Measurements from ENCODE around the gene HOXD9. TPM values are rescaled to one million over a fixed set of nuclear protein-coding genes. Genes with fewer than 3 reads are reported as not detected.

HOXD9 gene
- total and polyA plus RNA-seq, 9 donors: 0.75 to 8.8 (median 4.7) TPM

DNA sequence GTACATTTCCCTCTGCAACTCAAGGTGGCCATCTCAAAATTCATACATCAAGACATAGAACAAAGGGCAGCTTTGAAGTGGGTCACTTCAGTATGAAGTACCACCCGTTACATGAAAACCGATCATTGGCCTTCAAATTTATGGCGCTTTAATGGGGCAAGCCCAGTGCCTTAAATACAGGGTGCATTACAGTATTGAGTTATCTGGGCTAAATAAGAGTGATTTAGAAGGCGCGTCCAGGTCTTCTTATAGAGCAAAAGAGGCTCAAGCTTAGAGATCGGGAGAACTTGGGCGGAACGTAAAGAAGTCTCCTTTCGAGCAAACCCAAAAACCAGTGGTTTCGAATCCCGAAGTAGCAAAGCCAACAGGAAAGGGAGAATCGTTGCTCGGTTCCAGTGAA is 41.7 kb downstream of the HOXD9 start:
- Histone ChIP-seq H3K27me3 (ENCODE audit: control insufficient read depth, insufficient read depth, low read length) (peaks cover 84% of the 10 kb centered on the region), H3K36me3 (ENCODE audit: control insufficient read depth, insufficient read depth, low read length) (no peaks in the 10 kb centered on the region), H3K4me3 (ENCODE audit: low read length) (no peak overlapping the region), H3K9me3 (replicated peaks; ENCODE audit: control insufficient read depth, low read depth, low read length) (peaks cover 3% of the 10 kb centered on the region), H3K4me1 (ENCODE audit: control insufficient read depth, insufficient read depth, low read length) (peaks cover 47% of the 10 kb centered on the region), H3K27ac (ENCODE audit: low read length) (no peak overlapping the region)
- DNase-seq: no peak
- WGBS (ENCODE audit: insufficient coverage): 35% methylated on average over 12 of the region's 13 CpGs

DNA sequence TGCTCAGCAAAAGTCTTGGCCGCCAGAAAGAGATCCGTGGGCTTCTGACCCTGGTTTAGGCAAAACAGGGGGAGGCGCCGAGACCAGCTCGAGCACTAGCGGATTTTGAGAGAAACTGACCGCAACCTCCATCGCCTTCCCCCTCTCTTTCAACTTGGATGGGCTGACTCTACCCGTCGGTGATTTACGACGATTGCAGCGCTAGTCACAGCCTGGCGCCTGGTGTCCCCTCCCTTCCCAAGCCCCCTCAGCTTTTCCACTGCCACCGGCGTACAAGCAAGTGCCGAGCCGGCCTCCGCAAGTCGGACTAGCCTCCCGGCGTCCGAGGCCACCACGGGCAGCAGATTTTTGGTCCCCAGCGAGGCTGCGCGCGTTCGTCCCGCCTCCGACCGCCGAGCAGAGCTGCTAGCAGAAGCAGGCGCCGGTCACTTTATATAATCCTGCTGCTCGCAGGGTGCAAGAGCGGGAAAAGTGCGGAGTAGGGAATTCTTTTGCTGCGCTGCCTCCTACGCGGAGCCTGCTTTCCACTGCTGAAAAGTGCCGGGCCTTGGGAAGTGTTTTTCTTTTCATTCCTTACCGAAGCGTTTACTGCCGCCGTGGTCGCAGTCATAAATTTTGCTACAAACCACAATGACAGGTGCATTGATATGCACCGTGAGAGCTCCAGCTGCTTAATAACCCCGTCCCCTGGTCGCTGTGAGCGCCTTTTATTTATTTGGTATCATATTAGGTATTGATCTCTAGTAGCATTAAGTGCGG is 42.3 kb downstream of the HOXD9 start:
- H3K4me1 ChIP-seq (ENCODE audit: control insufficient read depth, insufficient read depth, low read length): peaks cover 41% of the 10 kb centered on the region
- H3K27me3 ChIP-seq (ENCODE audit: control insufficient read depth, insufficient read depth, low read length): peaks cover 83% of the 10 kb centered on the region
- 23% methylated on average over 44 of the region's 52 CpGs for WGBS (ENCODE audit: insufficient coverage)
- no peaks in the 10 kb centered on the region for H3K36me3 ChIP-seq (ENCODE audit: control insufficient read depth, insufficient read depth, low read length)
- no peak overlapping the region for H3K4me3 ChIP-seq (ENCODE audit: low read length)
- no peak for DNase-seq
- H3K9me3 ChIP-seq (replicated peaks; ENCODE audit: control insufficient read depth, low read depth, low read length): peaks cover 3% of the 10 kb centered on the region
- H3K27ac ChIP-seq (ENCODE audit: low read length): no peak overlapping the region

DNA sequence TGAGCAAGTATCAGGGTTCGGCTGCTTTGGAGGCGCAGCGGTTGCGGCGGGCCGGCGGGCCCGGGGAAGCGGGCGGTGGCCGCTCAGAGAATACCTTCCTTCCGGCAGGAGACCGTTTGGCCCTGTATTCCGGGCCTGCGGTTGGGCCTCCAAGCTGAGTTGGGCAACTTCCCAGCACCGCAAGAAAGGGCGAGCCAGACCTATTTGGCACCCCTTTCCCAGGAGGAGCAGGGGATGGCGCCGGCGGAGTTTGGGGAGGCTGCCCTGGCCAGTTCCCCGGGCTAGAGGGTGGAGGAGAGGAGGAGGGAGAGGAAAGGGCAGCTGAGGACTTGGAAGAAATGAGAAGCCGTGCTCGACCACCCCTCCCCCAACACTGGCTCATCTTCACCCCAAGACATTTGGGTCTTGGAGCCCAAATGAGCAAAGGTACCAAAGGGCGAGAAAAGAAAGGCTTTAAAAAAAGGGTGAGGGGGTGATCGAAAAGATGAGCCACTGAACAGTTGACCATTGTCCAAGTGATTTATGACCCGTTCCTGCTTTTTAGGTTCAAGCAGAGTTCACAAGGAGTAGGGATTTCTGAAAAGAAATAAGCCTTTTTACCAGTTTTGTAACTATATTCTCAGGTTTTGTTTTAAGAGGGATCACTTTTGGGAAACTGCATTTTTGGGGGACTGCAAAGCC is 43.0 kb downstream of the HOXD9 start:
- peaks cover 3% of the 10 kb centered on the region for H3K9me3 ChIP-seq (replicated peaks; ENCODE audit: control insufficient read depth, low read depth, low read length)
- H3K27me3 ChIP-seq (ENCODE audit: control insufficient read depth, insufficient read depth, low read length): peaks cover 81% of the 10 kb centered on the region
- H3K4me1 ChIP-seq (ENCODE audit: control insufficient read depth, insufficient read depth, low read length): peaks cover 34% of the 10 kb centered on the region
- no peaks in the 10 kb centered on the region for H3K36me3 ChIP-seq (ENCODE audit: control insufficient read depth, insufficient read depth, low read length)
- 29% methylated on average over 7 of the region's 26 CpGs for WGBS (ENCODE audit: insufficient coverage)
- H3K4me3 ChIP-seq (ENCODE audit: low read length): no peak overlapping the region
- no peak overlapping the region for H3K27ac ChIP-seq (ENCODE audit: low read length)
- DNase-seq: no peak

DNA sequence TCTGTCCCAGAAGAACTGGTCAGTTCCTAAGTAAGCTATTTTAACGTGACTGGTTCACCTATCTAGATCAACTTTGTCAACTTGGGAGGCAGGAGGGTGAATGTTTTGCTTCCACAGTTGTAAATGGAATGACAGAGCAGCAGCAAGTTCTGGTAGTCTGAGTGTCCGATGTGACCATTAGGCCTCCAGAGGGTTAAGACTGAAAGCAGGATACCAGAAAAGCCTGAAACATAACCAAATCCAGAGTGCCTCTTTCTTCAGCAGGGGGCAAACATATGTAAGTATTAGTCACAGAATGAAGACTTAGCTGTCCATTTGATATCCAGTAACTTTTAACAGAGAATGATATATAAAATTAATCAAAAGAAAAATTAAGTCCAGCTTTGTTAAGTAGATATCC is 43.8 kb downstream of the HOXD9 start:
- no peaks in the 10 kb centered on the region for H3K36me3 ChIP-seq (ENCODE audit: control insufficient read depth, insufficient read depth, low read length)
- H3K4me3 ChIP-seq (ENCODE audit: low read length): no peak overlapping the region
- WGBS (ENCODE audit: insufficient coverage): no CpG with 5 or more reads among the region's 2 CpGs
- no peak overlapping the region for H3K27ac ChIP-seq (ENCODE audit: low read length)
- no peak for DNase-seq
- H3K27me3 ChIP-seq (ENCODE audit: control insufficient read depth, insufficient read depth, low read length): peaks cover 81% of the 10 kb centered on the region
- peaks cover 30% of the 10 kb centered on the region for H3K4me1 ChIP-seq (ENCODE audit: control insufficient read depth, insufficient read depth, low read length)
- peaks cover 3% of the 10 kb centered on the region for H3K9me3 ChIP-seq (replicated peaks; ENCODE audit: control insufficient read depth, low read depth, low read length)

DNA sequence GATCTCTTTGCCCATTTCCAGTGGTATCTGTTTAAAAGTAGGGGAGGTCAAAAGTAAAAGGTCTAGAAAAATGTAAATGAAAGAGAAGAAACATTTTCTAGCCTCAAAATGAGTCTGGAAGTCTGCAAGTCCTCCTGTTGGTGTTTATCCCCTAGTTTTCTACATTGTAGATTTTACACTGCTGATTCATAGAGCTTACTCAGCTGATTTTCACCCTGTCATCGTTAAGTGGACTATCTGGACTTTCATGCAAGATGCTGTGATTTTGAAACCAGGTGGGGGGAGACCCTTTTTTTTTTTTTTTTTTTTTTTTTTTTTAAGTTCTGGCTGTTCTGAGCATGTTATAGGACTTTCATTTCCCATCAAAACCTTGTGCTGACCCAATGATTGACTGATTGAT is 44.9 kb downstream of the HOXD9 start:
- no peak for DNase-seq
- Histone ChIP-seq H3K4me1 (ENCODE audit: control insufficient read depth, insufficient read depth, low read length) (peaks cover 27% of the 10 kb centered on the region), H3K9me3 (replicated peaks; ENCODE audit: control insufficient read depth, low read depth, low read length) (peaks cover 3% of the 10 kb centered on the region), H3K4me3 (ENCODE audit: low read length) (no peak overlapping the region), H3K27ac (ENCODE audit: low read length) (no peak overlapping the region), H3K27me3 (ENCODE audit: control insufficient read depth, insufficient read depth, low read length) (peaks cover 81% of the 10 kb centered on the region), H3K36me3 (ENCODE audit: control insufficient read depth, insufficient read depth, low read length) (no peaks in the 10 kb centered on the region)
- WGBS (ENCODE audit: insufficient coverage): no CpG with 5 or more reads among the region's 1 CpG

DNA sequence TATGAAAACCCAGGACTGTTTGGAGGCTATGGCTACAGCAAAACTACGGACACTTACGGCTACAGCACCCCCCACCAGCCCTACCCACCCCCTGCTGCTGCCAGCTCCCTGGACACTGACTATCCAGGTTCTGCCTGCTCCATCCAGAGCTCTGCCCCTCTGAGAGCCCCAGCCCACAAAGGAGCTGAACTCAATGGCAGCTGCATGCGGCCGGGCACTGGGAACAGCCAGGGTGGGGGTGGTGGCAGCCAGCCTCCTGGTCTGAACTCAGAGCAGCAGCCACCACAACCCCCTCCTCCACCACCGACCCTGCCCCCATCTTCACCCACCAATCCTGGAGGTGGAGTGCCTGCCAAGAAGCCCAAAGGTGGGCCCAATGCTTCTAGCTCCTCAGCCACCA is 46.7 kb downstream of the HOXD9 start:
- DNase-seq: no peak
- 40% methylated on average over 1 of the region's 5 CpGs for WGBS (ENCODE audit: insufficient coverage)

DNA sequence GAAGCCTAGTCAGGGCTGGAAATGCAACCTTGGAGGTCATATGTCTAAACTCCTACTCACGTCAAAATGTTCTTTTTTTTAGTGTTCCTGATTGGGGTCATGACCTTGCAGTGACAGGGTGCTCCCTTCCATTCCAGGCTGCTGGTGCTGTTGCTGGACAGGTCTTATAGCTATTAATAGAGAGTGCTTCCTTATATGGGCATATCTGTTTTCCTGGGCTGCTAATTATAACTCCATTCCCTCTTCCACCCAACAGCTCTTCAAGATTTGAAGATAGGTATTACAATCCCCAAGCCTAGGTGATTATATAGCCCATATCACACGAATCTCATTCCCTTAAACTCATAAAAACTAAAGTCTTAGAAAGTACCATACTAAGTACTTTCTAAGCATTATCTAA is 47.2 kb downstream of the HOXD9 start:
- no peak for DNase-seq
- Histone ChIP-seq H3K4me3 (ENCODE audit: low read length) (no peak overlapping the region), H3K36me3 (ENCODE audit: control insufficient read depth, insufficient read depth, low read length) (no peaks in the 10 kb centered on the region), H3K27ac (ENCODE audit: low read length) (no peak overlapping the region), H3K27me3 (ENCODE audit: control insufficient read depth, insufficient read depth, low read length) (peaks cover 78% of the 10 kb centered on the region), H3K4me1 (ENCODE audit: control insufficient read depth, insufficient read depth, low read length) (peaks cover 15% of the 10 kb centered on the region), H3K9me3 (replicated peaks; ENCODE audit: control insufficient read depth, low read depth, low read length) (no peaks in the 10 kb centered on the region)
- WGBS (ENCODE audit: insufficient coverage): no CpG with 5 or more reads among the region's 2 CpGs

More for the DNA sequence above, 46.7 kb downstream of the HOXD9 start:
- H3K27ac ChIP-seq (ENCODE audit: low read length): no peak overlapping the region
- no peak overlapping the region for H3K4me3 ChIP-seq (ENCODE audit: low read length)
- H3K9me3 ChIP-seq (replicated peaks; ENCODE audit: control insufficient read depth, low read depth, low read length): no peaks in the 10 kb centered on the region
- no peaks in the 10 kb centered on the region for H3K36me3 ChIP-seq (ENCODE audit: control insufficient read depth, insufficient read depth, low read length)
- peaks cover 18% of the 10 kb centered on the region for H3K4me1 ChIP-seq (ENCODE audit: control insufficient read depth, insufficient read depth, low read length)
- H3K27me3 ChIP-seq (ENCODE audit: control insufficient read depth, insufficient read depth, low read length): peaks cover 78% of the 10 kb centered on the region

DNA sequence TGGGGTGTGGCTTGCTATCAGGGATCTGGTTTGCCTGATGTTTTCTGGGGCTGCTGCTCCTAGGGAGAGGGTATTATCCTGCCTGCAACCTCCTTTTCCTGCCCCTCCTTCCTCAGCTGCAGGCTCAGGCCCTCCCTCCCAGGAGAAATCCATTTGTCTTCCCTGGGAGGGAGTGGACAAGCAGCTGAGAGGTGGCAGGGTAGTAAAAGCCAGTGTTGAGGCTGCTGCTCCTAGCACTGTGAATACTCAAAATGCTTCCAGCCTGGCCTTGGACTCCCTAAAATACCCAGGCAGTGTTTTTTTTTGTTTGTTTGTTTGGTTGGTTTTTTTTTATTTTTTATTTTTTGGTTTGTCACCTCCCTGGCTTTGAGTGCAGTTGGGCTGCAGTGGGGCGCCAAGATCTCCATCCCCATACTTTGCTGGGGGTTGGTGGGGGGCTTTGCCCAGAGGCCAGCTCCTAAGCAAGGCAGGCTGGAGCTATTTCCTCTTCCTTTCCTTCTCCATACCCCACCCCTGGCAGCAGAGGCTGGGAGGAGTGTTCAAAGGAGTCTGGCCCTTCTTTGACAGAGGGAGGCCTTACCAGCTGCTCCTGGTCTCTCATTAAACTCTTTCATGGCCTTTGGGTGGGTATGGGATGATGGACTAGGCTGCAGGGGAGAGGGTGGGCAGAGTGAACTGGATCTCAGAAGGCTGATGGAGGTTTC is 48.2 kb downstream of the HOXD9 start:
- H3K27ac ChIP-seq (ENCODE audit: low read length): no peak overlapping the region
- no peak overlapping the region for H3K4me3 ChIP-seq (ENCODE audit: low read length)
- peaks cover 15% of the 10 kb centered on the region for H3K4me1 ChIP-seq (ENCODE audit: control insufficient read depth, insufficient read depth, low read length)
- peaks cover 78% of the 10 kb centered on the region for H3K27me3 ChIP-seq (ENCODE audit: control insufficient read depth, insufficient read depth, low read length)
- H3K36me3 ChIP-seq (ENCODE audit: control insufficient read depth, insufficient read depth, low read length): no peaks in the 10 kb centered on the region
- no peak for DNase-seq
- no CpG with 5 or more reads among the region's 1 CpG for WGBS (ENCODE audit: insufficient coverage)
- no peaks in the 10 kb centered on the region for H3K9me3 ChIP-seq (replicated peaks; ENCODE audit: control insufficient read depth, low read depth, low read length)

DNA sequence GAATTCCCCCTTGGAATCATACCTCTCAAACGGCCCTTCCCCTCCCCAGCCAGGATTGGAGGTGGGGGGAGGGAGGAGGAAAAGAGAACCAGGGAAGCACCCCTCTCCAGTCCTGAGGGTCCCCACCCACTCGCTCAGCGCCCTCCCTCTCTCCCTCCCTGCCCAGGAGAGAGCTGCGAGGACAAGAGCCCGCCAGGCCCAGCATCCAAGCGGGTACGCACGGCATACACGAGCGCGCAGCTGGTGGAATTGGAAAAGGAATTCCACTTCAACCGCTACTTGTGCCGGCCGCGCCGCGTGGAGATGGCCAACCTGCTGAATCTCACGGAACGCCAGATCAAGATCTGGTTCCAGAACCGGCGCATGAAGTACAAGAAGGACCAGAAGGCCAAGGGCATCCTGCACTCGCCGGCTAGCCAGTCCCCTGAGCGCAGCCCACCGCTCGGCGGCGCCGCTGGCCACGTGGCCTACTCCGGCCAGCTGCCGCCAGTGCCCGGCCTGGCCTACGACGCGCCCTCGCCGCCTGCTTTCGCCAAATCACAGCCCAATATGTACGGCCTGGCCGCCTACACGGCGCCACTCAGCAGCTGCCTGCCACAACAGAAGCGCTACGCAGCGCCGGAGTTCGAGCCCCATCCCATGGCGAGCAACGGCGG is 49.0 kb downstream of the HOXD9 start:
- WGBS (ENCODE audit: insufficient coverage): 25% methylated on average over 47 of the region's 51 CpGs
- H3K27ac ChIP-seq (ENCODE audit: low read length): no peak overlapping the region
- DNase-seq: peak; percentile 58
- no peak overlapping the region for H3K4me3 ChIP-seq (ENCODE audit: low read length)
- no peaks in the 10 kb centered on the region for H3K9me3 ChIP-seq (replicated peaks; ENCODE audit: control insufficient read depth, low read depth, low read length)
- H3K36me3 ChIP-seq (ENCODE audit: control insufficient read depth, insufficient read depth, low read length): no peaks in the 10 kb centered on the region
- H3K4me1 ChIP-seq (ENCODE audit: control insufficient read depth, insufficient read depth, low read length): peaks cover 16% of the 10 kb centered on the region
- H3K27me3 ChIP-seq (ENCODE audit: control insufficient read depth, insufficient read depth, low read length): peaks cover 75% of the 10 kb centered on the region

Data from muscle of leg (tissue), 11 donors.